Upper lobe of right lung (tissue), 1 donor: ENCODE data around the gene GRID2IP. TPM values are rescaled to one million over a fixed set of nuclear protein-coding genes. Genes with fewer than 3 reads are reported as not detected.
A peak's percentile ranks its signal among the peaks of the same experiment; 100 is the strongest.

Experiments
- ATAC-seq: fragments of 200-7000 bp; cut with Tn5 transposase; one replicate; pipeline ENCODE4 v1.9.1; 2020; ENCODE audit warnings: mild to moderate bottlenecking, moderate library complexity
- DNase-seq: peaks from one replicate; pipeline ENCODE4 v3.0.0-alpha.2; 2020
- H3K27ac ChIP-seq: fragments of 200-600 bp; one replicate; pipeline ENCODE4 v1.8.0; 2022
- H3K27me3 ChIP-seq: fragments of 200-600 bp; one replicate; pipeline ENCODE4 v1.8.0; 2022; ENCODE audit warnings: mild to moderate bottlenecking
- H3K36me3 ChIP-seq: fragments of 200-600 bp; one replicate; pipeline ENCODE4 v1.8.0; 2022
- H3K4me1 ChIP-seq: fragments of 200-600 bp; one replicate; pipeline ENCODE4 v1.8.0; 2022
- H3K4me3 ChIP-seq: fragments of 200-600 bp; one replicate; pipeline ENCODE4 v1.8.0; 2022; ENCODE audit warnings: mild to moderate bottlenecking
- H3K9me3 ChIP-seq: fragments of 200-600 bp; one replicate; pipeline ENCODE4 v1.8.0; 2022
- CTCF ChIP-seq: fragments of 200-600 bp; IDR thresholded peaks from one replicate; pipeline ENCODE4 v1.8.0; 2022; ENCODE audit warnings: antibody characterized with exemption
- intact Hi-C: fragments of 100-400 bp; cut with DNase I; formaldehyde crosslinking; loops from one replicate; pipeline ENCODE4 v1.11.0; 2022
- total RNA-seq: library from RNA; stranded (reverse); fragmentation: NEBNext Ultra II Directional; extraction: Animal tissue kit (Norgen Biotek cat#: 25700); gene quantifications from one replicate; pipeline ENCODE4 v1.2.1, GENCODE V29; 2021
- donor health status: DM: no; HTN: yes; CAD: no; lungs with severe emphysema.

Gene GRID2IP
- total RNA-seq, 1 donor from 2014 or later = 0.46 TPM

- H3K9me3 ChIP-seq = no peaks in the 10 kb centered on the region
- H3K27ac ChIP-seq = no peak overlapping the region
- peak; percentile 14 for ATAC-seq
- intact Hi-C loops = no loop called here
- no peak for TF ChIP-seq CTCF
- no peak for DNase-seq
- peaks cover 4% of the 10 kb centered on the region for H3K4me1 ChIP-seq
- H3K36me3 ChIP-seq = no peaks in the 10 kb centered on the region
- H3K4me3 ChIP-seq = peak overlapping the region; percentile 35
- peaks cover 73% of the 10 kb centered on the region for H3K27me3 ChIP-seq
Observed at GRCh38 chr7:6530626-6531491, 20.4 kb downstream of the GRID2IP start.

GRCh38 chr7:6529643-6530042, 21.6 kb downstream of the GRID2IP start:
- Histone ChIP-seq H3K27ac (no peak overlapping the region), H3K27me3 (peaks cover 73% of the 10 kb centered on the region), H3K4me3 (no peak overlapping the region), H3K36me3 (no peaks in the 10 kb centered on the region), H3K9me3 (no peaks in the 10 kb centered on the region), H3K4me1 (peaks cover 4% of the 10 kb centered on the region)
- no peak for ATAC-seq
- intact Hi-C loops = no loop called here
- no peak for TF ChIP-seq CTCF
- no peak for DNase-seq

- no peak overlapping the region for H3K4me3 ChIP-seq
- TF ChIP-seq CTCF = no peak
- intact Hi-C loops = no loop called here
- DNase-seq = no peak
- H3K4me1 ChIP-seq = no peaks in the 10 kb centered on the region
- ATAC-seq = no peak
- peaks cover 72% of the 10 kb centered on the region for H3K27me3 ChIP-seq
- no peak overlapping the region for H3K27ac ChIP-seq
- H3K9me3 ChIP-seq = no peaks in the 10 kb centered on the region
- H3K36me3 ChIP-seq = no peaks in the 10 kb centered on the region
Observed at GRCh38 chr7:6528401-6529130, 22.7 kb downstream of the GRID2IP start.

GRCh38 chr7:6526997-6527378, 24.3 kb downstream of the GRID2IP start:
- intact Hi-C loops = no loop called here
- H3K4me1 ChIP-seq = no peaks in the 10 kb centered on the region
- peak overlapping the region; percentile 33 for H3K4me3 ChIP-seq
- no peak overlapping the region for H3K27ac ChIP-seq
- H3K27me3 ChIP-seq = peaks cover 70% of the 10 kb centered on the region
- ATAC-seq (no peak), DNase-seq (no peak)
- no peaks in the 10 kb centered on the region for H3K9me3 ChIP-seq
- no peaks in the 10 kb centered on the region for H3K36me3 ChIP-seq
- no peak for TF ChIP-seq CTCF

- no peak for TF ChIP-seq CTCF
- Histone ChIP-seq H3K27ac (no peak overlapping the region), H3K4me3 (no peak overlapping the region), H3K27me3 (peaks cover 22% of the 10 kb centered on the region), H3K36me3 (no peaks in the 10 kb centered on the region), H3K4me1 (no peaks in the 10 kb centered on the region), H3K9me3 (no peaks in the 10 kb centered on the region)
- no peak for DNase-seq
- intact Hi-C loops = no loop called here
- no peak for ATAC-seq
Observed at GRCh38 chr7:6520163-6520981, 30.9 kb downstream of the GRID2IP start.
